ENCODE data around the gene TTC22. TPM values are rescaled to one million over a fixed set of nuclear protein-coding genes. Genes with fewer than 3 reads are reported as not detected.

TTC22 gene
- total and polyA plus RNA-seq, 12 donors, result 0.06 to 1.0 (median 0.15) TPM; not detected in 5

DNA sequence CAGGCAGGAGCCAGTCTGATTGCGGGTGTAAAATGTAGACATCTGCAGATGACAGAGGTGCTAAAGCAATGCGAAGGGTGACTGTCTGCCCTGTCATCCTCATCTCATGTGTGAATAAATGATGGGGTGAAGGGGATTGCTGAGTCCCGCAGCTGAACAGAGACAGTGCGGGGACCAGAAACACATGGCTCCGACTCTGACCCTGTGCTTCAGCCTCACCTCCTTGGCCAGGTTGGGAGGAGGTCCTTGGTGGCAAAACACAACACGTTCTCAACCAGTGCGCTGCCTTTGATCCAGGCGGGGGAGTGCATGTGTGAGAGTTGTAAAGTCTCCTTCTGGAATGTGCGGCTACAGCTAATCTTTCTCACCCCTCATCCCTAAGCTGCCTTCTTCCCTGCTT, 32.0 kb upstream of the TTC22 start:
- no peaks in the 10 kb centered on the region for H3K4me1 ChIP-seq
- 73 to 80% methylated on average over 9 of the region's 9 CpGs for WGBS, 2 donors
- peaks cover 0 to 6% (median 0%) of the 10 kb centered on the region in 7 donors for H3K27me3 ChIP-seq
- no peaks in the 10 kb centered on the region for H3K36me3 ChIP-seq
- TF ChIP-seq, protein P1, sequence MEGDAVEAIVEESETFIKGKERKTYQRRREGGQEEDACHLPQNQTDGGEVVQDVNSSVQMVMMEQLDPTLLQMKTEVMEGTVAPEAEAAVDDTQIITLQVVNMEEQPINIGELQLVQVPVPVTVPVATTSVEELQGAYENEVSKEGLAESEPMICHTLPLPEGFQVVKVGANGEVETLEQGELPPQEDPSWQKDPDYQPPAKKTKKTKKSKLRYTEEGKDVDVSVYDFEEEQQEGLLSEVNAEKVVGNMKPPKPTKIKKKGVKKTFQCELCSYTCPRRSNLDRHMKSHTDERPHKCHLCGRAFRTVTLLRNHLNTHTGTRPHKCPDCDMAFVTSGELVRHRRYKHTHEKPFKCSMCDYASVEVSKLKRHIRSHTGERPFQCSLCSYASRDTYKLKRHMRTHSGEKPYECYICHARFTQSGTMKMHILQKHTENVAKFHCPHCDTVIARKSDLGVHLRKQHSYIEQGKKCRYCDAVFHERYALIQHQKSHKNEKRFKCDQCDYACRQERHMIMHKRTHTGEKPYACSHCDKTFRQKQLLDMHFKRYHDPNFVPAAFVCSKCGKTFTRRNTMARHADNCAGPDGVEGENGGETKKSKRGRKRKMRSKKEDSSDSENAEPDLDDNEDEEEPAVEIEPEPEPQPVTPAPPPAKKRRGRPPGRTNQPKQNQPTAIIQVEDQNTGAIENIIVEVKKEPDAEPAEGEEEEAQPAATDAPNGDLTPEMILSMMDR (IDR thresholded peaks at IDR 0.05), result no peak
- H3K27ac ChIP-seq, result no peak overlapping the region
- peaks cover 0 to 45% (median 5%) of the 10 kb centered on the region in 11 donors for H3K9me3 ChIP-seq
- DNase-seq (no peak), ATAC-seq (no peak)
- no peak overlapping the region for H3K4me3 ChIP-seq
- intact Hi-C loops (cut with DNase I), result no loop called here

DNA sequence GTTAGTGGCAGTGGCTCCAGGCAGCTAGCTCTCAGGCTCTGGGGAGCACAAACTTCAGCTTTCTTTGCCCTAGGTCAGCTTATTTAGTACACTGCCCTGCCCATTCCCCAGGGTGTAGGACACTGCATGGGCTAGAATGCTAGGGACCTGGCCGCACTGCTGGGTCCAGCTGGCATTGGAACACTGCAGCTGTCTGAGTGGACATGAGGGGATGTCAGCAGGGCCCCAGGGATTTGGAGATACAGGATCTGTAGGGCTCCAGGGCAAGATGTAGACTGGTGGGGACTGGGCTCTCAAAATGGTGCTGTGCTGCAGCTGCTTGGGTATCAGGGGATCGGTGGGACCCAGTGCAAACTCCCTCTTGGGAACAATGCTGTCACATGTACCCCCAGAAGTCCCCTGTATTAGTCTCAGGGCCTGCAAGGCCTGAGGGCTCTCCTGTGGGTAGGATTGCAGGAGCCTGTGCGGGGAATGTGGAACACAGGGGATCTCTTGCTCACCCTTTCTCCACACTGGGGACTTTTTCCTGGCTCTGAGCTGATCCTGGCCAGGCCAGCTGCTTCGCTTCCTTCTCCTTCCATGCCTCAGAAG, 25.2 kb upstream of the TTC22 start:
- WGBS, 2 donors, result 90 to 95% methylated on average over 4 of the region's 4 CpGs
- H3K9me3 ChIP-seq, result peaks cover 0 to 77% (median 32%) of the 10 kb centered on the region in 11 donors
- TF ChIP-seq, protein P1 (IDR thresholded peaks at IDR 0.05), result no peak

DNA sequence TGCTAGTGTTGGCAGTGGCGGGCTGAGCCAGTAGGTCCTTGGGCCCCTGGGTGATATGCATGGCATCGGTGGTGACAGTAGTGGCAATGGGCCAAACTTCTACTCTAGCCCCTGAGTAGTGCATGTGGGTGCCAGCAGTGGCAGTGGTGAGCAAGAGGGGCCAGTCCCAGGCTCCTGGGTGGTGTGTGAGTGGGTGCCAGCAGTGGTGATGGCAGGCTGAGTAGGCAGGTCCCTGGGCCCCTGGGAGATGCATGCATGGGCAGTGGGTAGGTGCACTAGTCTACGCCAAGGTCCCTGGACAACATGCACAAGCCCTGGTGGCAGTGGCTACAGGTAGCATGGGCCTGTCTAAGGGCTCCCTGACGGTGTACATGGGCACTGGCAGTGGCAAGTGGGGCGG, 24.6 kb upstream of the TTC22 start:
- intact Hi-C loops (cut with DNase I), result no loop called here
- Histone ChIP-seq H3K4me1 (no peaks in the 10 kb centered on the region), H3K36me3 (no peaks in the 10 kb centered on the region), H3K4me3 (no peak overlapping the region), H3K27me3 (no peaks in the 10 kb centered on the region), H3K9me3 (peaks cover 0 to 75% (median 32%) of the 10 kb centered on the region in 11 donors), H3K27ac (no peak overlapping the region)
- TF ChIP-seq, protein P1 (IDR thresholded peaks at IDR 0.05), result no peak
- ATAC-seq (peak in 1 of 8 donors; percentile 30), DNase-seq (no peak)
- 90 to 97% methylated on average over 5 of the region's 5 CpGs for WGBS, 2 donors

More for the DNA sequence above, 25.2 kb upstream of the TTC22 start:
- intact Hi-C loops (cut with DNase I), result no loop called here
- no peaks in the 10 kb centered on the region for H3K27me3 ChIP-seq
- ATAC-seq (no peak), DNase-seq (no peak)
- no peaks in the 10 kb centered on the region for H3K36me3 ChIP-seq
- no peaks in the 10 kb centered on the region for H3K4me1 ChIP-seq
- H3K27ac ChIP-seq, result no peak overlapping the region
- no peak overlapping the region for H3K4me3 ChIP-seq

DNA sequence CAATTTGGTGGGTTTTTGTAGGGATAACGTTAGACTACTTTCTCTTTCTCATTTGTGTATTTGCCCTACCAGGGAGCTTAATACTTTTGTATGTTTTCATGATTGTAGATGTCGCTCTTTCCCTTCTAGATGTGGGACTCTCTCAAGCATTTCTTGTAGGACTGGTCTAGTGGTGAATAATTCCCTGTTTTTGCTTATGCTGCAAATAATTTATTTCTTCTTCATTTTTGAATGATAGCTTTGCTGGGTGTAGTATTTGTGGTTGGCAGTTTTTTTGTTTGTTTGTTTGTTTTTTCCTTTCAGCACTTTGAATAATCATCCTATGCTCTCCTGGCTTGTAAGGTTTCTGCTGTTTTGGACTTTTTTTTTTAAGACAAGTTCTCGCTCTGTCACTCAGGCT, 22.5 kb upstream of the TTC22 start:
- Histone ChIP-seq H3K4me3 (no peak overlapping the region), H3K27ac (no peak overlapping the region), H3K27me3 (no peaks in the 10 kb centered on the region), H3K4me1 (no peaks in the 10 kb centered on the region), H3K36me3 (no peaks in the 10 kb centered on the region), H3K9me3 (peaks cover 0 to 56% (median 32%) of the 10 kb centered on the region in 11 donors)
- 85% methylated on average over 3 of the region's 3 CpGs for WGBS, 2 donors
- no peak for ATAC-seq
- DNase-seq, result no peak
- TF ChIP-seq, protein P1 (IDR thresholded peaks at IDR 0.05), result no peak
- intact Hi-C loops (cut with DNase I), result no loop called here
